Activated CD4-positive, alpha-beta T cell treated with anti-CD3 and anti-CD28 coated beads for 4 hours (primary cell): ENCODE measurements around the gene SUPT7L.
"Not testable (repeated sequence)": the region's sequence is repeated elsewhere in the genome, so short reads cannot be mapped to it uniquely, and the experiment has no call there.

Experiments
- DNase-seq, 2 donors: peaks; one replicate each; pipeline ENCODE4 v3.0.0-alpha.2; 2020

SUPT7L gene

DNA sequence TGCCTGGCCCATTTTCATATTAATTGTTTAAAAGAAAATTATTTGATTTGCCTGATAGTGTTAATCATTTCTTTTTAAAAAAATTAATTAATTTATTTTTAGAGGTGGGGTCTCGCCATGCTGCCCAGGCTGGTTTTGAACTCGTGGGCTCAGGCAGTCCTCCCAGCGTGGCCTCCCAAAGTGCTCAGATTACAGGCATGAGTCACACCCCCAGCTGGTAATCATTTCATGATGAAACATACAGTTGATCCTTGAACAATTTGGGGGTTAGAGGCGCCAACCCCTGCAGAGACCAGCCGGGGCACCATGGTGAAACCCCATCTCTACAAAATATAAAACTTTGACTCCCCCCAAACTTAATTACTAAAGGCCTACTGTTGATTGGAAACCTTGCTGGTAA lies 26.6 kb downstream of the SUPT7L start:
- DNase-seq: no peak

DNA sequence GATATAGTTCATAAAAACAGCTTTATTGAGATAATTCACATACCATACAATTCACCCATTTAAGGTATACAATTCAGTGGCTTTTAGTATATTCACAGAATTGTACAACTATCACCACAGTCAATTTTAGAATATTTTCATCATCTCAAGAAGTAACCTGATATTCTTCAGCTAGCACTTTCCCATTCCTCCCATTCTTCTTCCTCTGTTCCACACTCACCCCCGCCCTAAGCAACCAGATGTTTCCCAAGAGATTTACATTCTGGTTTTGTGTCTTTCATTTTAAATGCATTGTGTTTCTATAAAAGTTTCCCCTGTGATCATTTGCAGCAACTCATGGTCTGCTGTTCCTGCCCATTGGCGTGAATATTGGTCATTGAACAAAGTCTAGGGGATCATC lies 29.1 kb downstream of the SUPT7L start:
- no peak for DNase-seq

DNA sequence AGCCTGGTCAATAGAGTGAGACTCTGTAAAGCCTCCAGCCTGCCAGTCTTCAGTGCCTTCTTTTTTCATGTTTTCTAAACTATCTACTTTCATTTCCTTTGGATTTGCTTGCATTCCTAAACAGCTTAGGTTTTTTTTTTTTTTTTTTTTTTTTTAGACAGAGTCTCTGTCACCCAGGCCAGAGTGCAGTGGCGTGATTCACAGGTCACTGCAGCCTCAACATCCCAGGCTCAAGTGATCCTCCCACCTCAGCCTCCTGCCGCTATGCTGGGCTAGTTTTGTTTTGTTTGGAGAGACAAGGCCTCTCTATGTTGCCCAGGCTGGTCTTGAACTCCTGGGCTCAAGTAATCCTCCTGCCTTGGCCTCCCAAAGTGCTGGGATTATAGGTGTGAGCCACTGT lies 33.2 kb downstream of the SUPT7L start:
- not testable (repeated sequence) for DNase-seq

DNA sequence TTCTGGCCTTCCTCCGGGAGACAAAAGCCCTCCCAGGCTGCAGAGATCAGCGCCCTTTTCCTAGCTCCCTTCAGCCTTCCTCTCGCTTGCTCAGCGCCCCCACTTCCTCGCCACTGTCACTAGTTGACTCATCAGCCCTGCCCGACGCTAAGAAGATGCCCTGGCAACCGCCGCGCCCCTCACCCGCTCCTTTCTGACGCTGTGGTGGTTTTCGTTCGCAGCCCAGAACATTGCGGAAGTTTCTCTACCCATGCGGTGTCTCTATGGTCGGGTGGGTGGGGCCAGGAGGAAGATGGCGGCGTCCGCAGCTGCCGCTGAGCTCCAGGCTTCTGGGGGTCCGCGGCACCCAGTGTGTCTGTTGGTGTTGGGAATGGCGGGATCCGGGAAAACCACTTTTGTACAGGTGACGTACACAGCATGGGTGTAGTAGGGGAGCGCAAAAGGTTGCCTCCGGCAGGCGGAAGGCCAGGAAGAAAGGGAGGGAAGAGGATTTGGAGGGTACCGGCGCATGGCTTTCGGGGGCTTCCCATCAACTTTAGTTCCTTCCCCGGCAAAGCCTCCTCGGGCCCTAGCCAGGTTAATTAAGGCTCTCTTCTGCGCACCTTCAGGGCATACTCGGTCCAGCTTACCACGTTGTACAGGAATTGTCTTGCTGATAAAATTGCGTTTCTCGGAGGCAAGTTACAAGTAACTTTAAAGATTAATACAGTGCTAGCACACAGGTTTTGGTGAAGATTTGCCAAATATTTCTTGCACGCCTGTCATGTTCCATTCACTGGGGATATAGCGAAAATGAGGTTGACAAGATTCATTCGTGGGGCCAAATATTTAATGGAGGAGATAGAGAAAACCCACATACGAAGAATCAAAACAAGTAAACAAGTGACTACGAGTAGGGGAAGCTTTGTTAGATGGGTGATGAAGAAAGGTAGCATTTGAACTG lies 34.4 kb downstream of the SUPT7L start, which contains the start of the genes CCDC121 and GPN1:
CCDC121 (minus strand) TSS at position 246 of the 943 bp plus-strand sequence. CDS start 1,213 bp downstream, outside the sequence.
GPN1 (plus strand) TSS at position 284 of the 943 bp plus-strand sequence; CDS start at position 293, 9 bp downstream.
- DNase-seq: peak; percentile 93 to 95

DNA sequence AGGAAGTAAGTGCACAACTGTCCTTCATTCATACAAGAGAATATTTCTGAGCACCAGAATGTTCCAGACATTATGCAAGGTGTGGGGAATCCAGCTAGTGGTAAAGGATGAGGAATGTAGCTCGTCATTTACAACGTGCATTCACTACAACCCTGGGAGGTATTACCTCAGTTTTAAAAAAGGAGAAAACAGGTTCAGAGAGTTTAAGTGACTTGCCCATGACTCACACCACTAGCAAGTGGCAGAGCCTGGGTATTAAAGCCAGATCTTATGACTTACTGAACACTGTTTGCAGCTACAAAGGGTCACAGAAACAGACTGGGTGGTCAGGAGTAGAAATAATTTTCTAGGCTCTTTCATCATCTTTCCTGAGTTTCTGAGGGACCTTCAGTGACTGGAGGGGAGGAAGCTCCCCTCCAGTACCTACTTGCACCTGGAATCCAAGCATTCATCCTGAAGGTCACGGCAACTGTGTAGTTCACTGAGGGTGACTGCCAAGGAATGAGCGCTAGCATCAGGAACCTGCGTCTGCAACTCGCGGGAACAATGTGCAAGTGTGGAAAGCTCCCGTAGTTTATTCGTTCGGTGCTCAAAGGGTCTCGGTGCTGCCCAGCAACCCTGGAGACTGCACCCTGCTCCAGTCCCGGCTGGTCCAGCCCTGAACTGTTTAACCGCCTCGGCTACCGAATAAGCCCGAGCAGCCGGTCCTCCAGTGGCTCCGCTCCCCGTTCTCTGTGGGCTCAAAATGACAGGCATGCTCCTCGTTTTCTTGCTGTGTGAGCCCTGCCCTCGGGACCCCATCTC lies 35.2 kb downstream of the SUPT7L start:
- DNase-seq: no peak

DNA sequence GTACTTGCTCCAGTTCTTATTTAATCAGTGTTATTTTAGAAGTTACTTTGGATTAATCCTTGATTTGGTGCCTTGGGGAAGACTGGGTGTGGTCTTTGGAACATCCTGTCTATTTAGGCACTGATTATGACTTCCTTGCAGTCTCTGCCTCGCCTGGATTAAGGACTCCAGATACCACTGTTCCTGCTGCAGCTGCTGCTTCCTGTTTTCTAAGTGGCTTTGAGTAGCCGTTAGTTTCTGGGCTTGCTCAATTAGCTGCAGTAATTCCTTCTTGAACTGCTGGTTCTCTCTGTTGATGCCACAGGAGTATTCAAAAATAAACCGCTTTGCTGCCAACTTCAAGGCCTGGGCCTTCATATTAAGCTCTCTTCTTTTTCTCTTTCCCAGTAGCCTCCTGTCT lies 36.5 kb downstream of the SUPT7L start:
- DNase-seq: not testable (repeated sequence)

DNA sequence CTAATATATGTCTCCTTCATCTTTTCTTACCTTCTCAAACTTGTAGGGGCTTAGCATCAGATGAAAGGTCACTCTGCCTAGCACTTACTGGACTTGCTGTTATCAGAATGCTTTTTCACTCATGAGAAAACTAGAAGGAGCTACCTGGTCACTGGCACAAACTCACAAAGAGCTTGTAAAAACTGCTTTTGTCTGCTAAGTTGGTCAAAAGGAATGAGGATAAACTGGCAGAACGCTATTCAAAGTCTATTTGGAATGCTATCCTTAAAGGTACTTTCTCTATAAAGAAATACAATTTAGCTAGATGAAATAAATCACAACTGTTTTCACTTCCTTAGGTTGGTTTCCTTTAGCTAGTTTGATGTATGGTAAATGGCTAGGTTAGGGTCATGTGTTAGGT lies 37.1 kb downstream of the SUPT7L start:
- DNase-seq: not testable (repeated sequence)

DNA sequence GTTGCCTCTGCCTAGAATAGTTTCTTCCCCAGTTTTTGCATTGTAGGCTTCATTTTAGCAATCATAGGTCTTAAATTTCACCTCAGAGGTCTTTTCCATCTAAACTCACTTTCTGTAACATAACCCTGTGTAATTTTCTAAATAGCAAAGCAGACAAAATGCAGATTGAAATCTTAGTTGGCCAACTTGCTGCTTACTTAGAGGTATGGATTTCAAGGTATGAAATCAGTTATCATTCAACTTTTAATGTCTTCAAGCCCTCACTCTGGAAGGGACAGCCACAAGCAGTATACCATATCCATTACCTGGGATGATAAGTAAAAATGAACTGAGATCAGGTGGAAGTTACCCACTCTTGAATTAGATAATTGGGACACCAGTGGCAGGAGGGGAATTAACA lies 38.5 kb downstream of the SUPT7L start:
- DNase-seq: no peak

DNA sequence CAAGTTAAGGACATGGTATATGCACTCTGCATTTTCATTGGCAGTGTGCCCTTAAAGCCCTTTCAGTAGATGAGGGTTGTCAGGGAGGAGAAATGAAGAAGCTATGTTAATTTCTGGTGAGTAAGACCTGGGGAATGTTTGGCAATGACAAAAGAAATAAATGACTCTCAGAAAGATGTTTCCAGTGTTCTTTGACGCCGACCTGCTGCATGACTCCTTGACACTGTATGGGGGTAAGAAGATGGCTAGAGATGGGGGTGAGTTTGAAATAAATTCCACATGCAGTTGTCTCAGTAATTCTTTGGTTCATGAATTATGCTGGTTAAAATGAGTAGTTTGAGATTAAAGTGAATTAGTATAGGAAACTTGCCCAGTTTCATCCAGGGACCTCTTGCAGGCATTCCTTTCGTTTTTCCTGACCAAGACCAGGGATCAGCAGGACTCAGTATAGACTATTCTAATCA lies 40.5 kb downstream of the SUPT7L start:
- no peak for DNase-seq

DNA sequence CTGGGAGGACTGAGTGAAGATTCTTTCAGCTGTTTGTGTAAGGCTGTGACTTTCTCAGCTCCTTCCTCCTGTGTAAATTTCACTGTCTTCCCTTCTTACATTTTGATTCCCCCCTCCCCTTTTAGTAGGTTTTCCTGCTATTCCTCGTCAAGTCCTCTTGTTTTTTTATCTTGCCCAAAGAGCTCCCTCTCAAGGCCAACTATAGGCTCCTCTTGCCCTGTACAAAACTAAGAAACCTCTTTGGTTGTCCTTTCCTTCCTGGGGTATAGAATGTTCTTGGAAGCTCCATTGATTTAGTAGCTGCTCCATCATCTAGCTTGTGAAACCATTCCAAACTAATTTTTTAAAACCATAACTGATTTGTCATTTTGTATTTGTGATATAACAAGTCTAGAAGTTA lies 41.9 kb downstream of the SUPT7L start:
- DNase-seq: no peak

DNA sequence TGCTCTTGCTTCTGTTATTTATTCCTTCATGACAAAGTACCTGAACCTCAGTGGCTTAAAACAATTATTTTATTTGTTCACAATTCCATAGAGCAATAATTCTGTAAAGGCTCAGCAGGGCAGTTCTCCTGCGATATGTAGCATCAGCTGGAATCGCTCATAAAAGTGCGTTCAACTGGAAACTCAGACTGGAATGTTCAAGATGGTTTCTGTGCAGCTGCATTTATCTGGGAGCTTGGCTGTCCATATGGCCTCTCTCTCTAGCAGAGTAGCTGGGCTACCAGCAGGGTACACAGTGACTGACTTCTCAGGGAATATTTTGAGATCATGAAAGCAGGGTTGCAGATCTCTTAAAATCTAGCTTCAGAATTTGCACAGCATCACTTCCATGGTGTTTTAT lies 48.1 kb downstream of the SUPT7L start:
- no peak for DNase-seq

DNA sequence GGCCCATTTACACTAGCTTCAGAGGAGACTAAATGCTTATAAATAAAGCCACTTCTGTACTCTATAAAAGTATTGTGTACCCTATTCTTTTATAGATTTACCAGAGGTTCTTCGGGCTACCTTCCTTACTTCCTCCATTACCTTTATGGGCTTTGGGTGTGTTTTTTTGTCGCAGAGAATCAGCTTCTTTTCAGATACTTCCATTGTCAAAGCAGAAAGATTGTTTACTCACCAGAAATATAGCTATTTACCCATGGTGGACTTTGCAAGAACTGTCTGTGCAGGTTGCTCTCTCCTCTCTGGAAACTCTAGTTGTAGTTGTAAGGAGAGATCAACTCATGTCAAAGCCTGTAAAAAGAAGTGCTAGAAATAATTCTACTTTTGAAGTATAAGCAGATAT lies 49.4 kb downstream of the SUPT7L start:
- no peak for DNase-seq

DNA sequence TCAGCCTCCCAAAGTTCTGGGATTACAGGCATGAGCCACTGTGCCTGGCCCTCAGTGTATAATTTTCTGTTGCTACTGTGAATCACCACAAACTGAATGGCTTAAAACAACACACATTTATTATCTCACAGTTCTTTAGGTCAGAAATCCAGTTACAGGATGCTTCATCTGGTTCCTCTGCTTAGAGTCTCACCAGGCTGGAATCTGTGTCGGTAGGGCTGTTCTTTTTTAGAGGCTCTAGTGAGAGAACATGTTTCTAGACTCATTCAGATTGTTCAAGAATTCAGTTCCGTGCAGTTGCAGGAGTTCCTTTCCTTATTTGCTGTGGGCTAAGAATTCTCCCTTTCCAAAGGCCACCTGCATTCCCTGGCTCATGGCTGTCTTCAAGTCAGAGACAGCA lies 56.8 kb downstream of the SUPT7L start:
- DNase-seq: no peak
